Measurements from ENCODE around the gene TAX1BP3. TPM values are rescaled to one million over a fixed set of nuclear protein-coding genes. Genes with fewer than 3 reads are reported as not detected.
A peak's percentile ranks its signal among the peaks of the same experiment; 100 is the strongest.

The TAX1BP3 gene
- total RNA-seq, 4 donors from 2014 or later = 183 to 303 (median 249) TPM

- Histone ChIP-seq H3K27ac (no peak overlapping the region), H3K36me3 (peaks cover 0 to 76% (median 4%) of the 10 kb centered on the region in 3 donors), H3K27me3 (no peaks in the 10 kb centered on the region), H3K4me1 (peaks cover 0 to 26% (median 0%) of the 10 kb centered on the region in 4 donors), H3K9me3 (no peaks in the 10 kb centered on the region), H3K4me3 (no peak overlapping the region)
- 79 to 85% methylated on average over 4 of the region's 4 CpGs for WGBS, 2 donors
- TF ChIP-seq POLR2A (IDR thresholded peaks at IDR 0.05) (no peak), EP300 (IDR thresholded peaks at IDR 0.05) (no peak), CTCF (IDR thresholded peaks at IDR 0.05) (no peak)
- DNase-seq (ENCODE audit: low spot score in 2 of 2) = no peak
Measured at GRCh38 chr17:3643889-3644349, 24.5 kb downstream of the TAX1BP3 start.

- WGBS, 2 donors = 83 to 92% methylated on average over 18 to 19 of the region's 19 CpGs
- Histone ChIP-seq H3K4me3 (no peak overlapping the region), H3K9me3 (no peaks in the 10 kb centered on the region), H3K27ac (peak overlapping the region in 2 of 4 donors; percentile 1 to 57), H3K36me3 (peaks cover 0 to 64% (median 0%) of the 10 kb centered on the region in 3 donors), H3K27me3 (no peaks in the 10 kb centered on the region), H3K4me1 (peaks cover 0 to 27% (median 7%) of the 10 kb centered on the region in 4 donors)
- DNase-seq (ENCODE audit: low spot score in 2 of 2) = no peak
- TF ChIP-seq CTCF (IDR thresholded peaks at IDR 0.05) (no peak), EP300 (IDR thresholded peaks at IDR 0.05) (no peak), POLR2A (IDR thresholded peaks at IDR 0.05) (no peak)
Measured at GRCh38 chr17:3641717-3642486, 26.5 kb downstream of the TAX1BP3 start.

GRCh38 chr17:3641014-3641413, 27.4 kb downstream of the TAX1BP3 start:
- Histone ChIP-seq H3K4me3 (no peak overlapping the region), H3K9me3 (no peaks in the 10 kb centered on the region), H3K27me3 (no peaks in the 10 kb centered on the region), H3K27ac (peak overlapping the region in 2 of 4 donors; percentile 15 to 66), H3K4me1 (peaks cover 0 to 29% (median 8%) of the 10 kb centered on the region in 4 donors), H3K36me3 (peaks cover 0 to 57% (median 0%) of the 10 kb centered on the region in 3 donors)
- TF ChIP-seq CTCF (IDR thresholded peaks at IDR 0.05) (no peak), POLR2A (IDR thresholded peaks at IDR 0.05) (no peak), EP300 (IDR thresholded peaks at IDR 0.05) (no peak)
- 58 to 77% methylated on average over 3 of the region's 3 CpGs for WGBS, 2 donors
- no peak for DNase-seq (ENCODE audit: low spot score in 2 of 2)

GRCh38 chr17:3639981-3640596, 28.3 kb downstream of the TAX1BP3 start:
- Histone ChIP-seq H3K36me3 (peaks cover 0 to 50% (median 0%) of the 10 kb centered on the region in 3 donors), H3K9me3 (no peaks in the 10 kb centered on the region), H3K27ac (peak overlapping the region in 3 of 4 donors; percentile 15 to 66 (median 19)), H3K27me3 (no peaks in the 10 kb centered on the region), H3K4me3 (no peak overlapping the region), H3K4me1 (peaks cover 0 to 34% (median 8%) of the 10 kb centered on the region in 4 donors)
- 37 to 42% methylated on average over 7 of the region's 7 CpGs for WGBS, 2 donors
- TF ChIP-seq POLR2A (IDR thresholded peaks at IDR 0.05) = no peak
- no peak for TF ChIP-seq CTCF (IDR thresholded peaks at IDR 0.05)
- TF ChIP-seq EP300 (IDR thresholded peaks at IDR 0.05) = no peak
- DNase-seq (ENCODE audit: low spot score in 2 of 2) = no peak

GRCh38 chr17:3636908-3637373, 31.4 kb downstream of the TAX1BP3 start:
- Histone ChIP-seq H3K4me3 (peak overlapping the region; percentile 94 to 97 (median 96)), H3K27ac (peak overlapping the region; percentile 92 to 99 (median 96))
- 1% methylated on average over 20 to 23 of the region's 31 CpGs for WGBS, 2 donors

More at GRCh38 chr17:3636908-3637373, 31.4 kb downstream of the TAX1BP3 start:
- peaks cover 0 to 61% (median 17%) of the 10 kb centered on the region in 4 donors for H3K4me1 ChIP-seq
- H3K27me3 ChIP-seq = no peaks in the 10 kb centered on the region
- H3K36me3 ChIP-seq = peaks cover 0 to 28% (median 0%) of the 10 kb centered on the region in 3 donors
- no peaks in the 10 kb centered on the region for H3K9me3 ChIP-seq
- no peak for TF ChIP-seq EP300 (IDR thresholded peaks at IDR 0.05)
- no peak for DNase-seq (ENCODE audit: low spot score in 2 of 2)

All from tibial nerve (tissue), 4 donors.